Breast epithelium (tissue), 4 donors: ENCODE results near the gene CLTB. TPM values are rescaled to one million over a fixed set of nuclear protein-coding genes. Genes with fewer than 3 reads are reported as not detected.

Experiments used
- DNase-seq, 2 donors: peaks; one replicate each; pipeline ENCODE4 v3.0.0-alpha.2; 2019; ENCODE audit warnings: low spot score in 2 of 2
- H3K27ac ChIP-seq, 2 donors: fragments of 200-600 bp; sonication (generic) in 1 of 2; one replicate each; pipeline ENCODE4 v1.5.1; 2016 to 2019; ENCODE audit warnings: mild to moderate bottlenecking in 1 of 2
- H3K27me3 ChIP-seq, 2 donors: fragments of 200-600 bp; sonication (generic) in 1 of 2; one replicate each; pipeline versions ENCODE4 v1.5.1 to v1.6.0; 2017 to 2019; ENCODE audit warnings: control low read depth in 1 of 2, mild to moderate bottlenecking in 1 of 2
- H3K36me3 ChIP-seq: fragments of 200-600 bp; one replicate; pipeline ENCODE4 v1.5.1; 2019
- H3K4me1 ChIP-seq, 2 donors: fragments of 200-600 bp; sonication (generic); one replicate each; pipeline ENCODE4 v1.5.1; 2016 to 2019; ENCODE audit warnings: control low read depth in 1 of 2
- H3K4me3 ChIP-seq, 3 donors: fragments of 200-600 bp; sonication (generic); 1 replicate in 2 of 3; 2 replicates in 1 of 3; pipeline ENCODE4 v1.5.1; 2016 to 2019; ENCODE audit warnings: mild to moderate bottlenecking in 3 of 3, moderate library complexity in 2 of 3
- H3K9me3 ChIP-seq, 2 donors: fragments of 200-600 bp; sonication (generic) in 1 of 2; one replicate each; pipeline ENCODE4 v1.5.1; 2016 to 2019; ENCODE audit warnings: control low read depth in 1 of 2
- CTCF ChIP-seq, 3 donors: fragments of 450-650 bp; IDR thresholded peaks; one replicate each; pipeline ENCODE4 v1.5.1; 2016 to 2017; ENCODE audit warnings: antibody characterized with exemption in 3 of 3, mild to moderate bottlenecking in 3 of 3, moderate library complexity in 3 of 3
- POLR2A ChIP-seq: fragments of 450-650 bp; IDR thresholded peaks from one replicate; pipeline ENCODE4 v1.6.1; 2016; ENCODE audit warnings: antibody characterized with exemption, mild to moderate bottlenecking, moderate library complexity
- POLR2AphosphoS5 ChIP-seq, 3 donors: sonication (generic); formaldehyde crosslinking; IDR thresholded peaks; one replicate each; pipeline ENCODE4 v1.6.1; 2017; ENCODE audit warnings: antibody characterized with exemption in 3 of 3
- intact Hi-C: fragments of 100-400 bp; cut with DNase I; formaldehyde crosslinking; loops from one replicate; pipeline ENCODE4 v1.15.1; 2023; ENCODE audit warnings: low total_unique reads
- total RNA-seq, 3 donors: library from RNA; depleted of rRNA; stranded (reverse); fragments of >200 nt; gene quantifications; one replicate each; pipeline ENCODE4 v1.1.0, GENCODE V29; 2016

CLTB gene
- total RNA-seq, 3 donors from 2014 or later = 91.0 to 122 (median 121) TPM

- intact Hi-C loops = no loop called here
- DNase-seq = no peak
- no peak for TF ChIP-seq POLR2A
- TF ChIP-seq CTCF (IDR thresholded peaks at IDR 0.05) = no peak
- no peak for TF ChIP-seq POLR2AphosphoS5 (IDR thresholded peaks at IDR 0.05)
- Histone ChIP-seq H3K9me3 (no peaks in the 10 kb centered on the region), H3K4me3 (no peak overlapping the region), H3K36me3 (no peaks in the 10 kb centered on the region), H3K27me3 (no peaks in the 10 kb centered on the region), H3K27ac (no peak overlapping the region), H3K4me1 (peaks cover 2 to 3% of the 10 kb centered on the region in 2 donors)
These were observed 23.8 kb downstream of the CLTB start for GRCh38 chr5:176392526-176392925.

DNA sequence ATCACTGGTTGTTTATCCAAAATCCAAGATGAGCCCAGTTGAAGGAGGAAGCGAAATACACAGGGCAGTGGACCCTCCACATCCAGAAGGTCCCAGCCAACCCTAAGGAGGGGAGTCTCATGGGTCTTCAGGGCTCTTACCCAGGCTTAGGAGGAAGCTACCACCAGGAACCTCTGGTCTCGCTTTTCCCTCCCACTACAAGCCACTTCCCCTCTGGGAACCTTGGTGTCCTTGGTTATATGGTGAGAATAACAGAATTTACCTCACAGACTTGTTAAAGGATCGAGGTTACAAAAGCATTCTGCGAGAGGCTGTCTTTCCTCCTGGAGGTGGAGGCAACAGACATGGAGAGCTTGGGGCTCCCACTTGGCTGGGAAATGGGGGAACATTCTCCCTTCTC lies 24.3 kb downstream of the CLTB start:
- no peaks in the 10 kb centered on the region for H3K9me3 ChIP-seq
- H3K27ac ChIP-seq = no peak overlapping the region
- TF ChIP-seq CTCF (IDR thresholded peaks at IDR 0.05) (no peak), POLR2AphosphoS5 (IDR thresholded peaks at IDR 0.05) (no peak), POLR2A (no peak)
- H3K4me1 ChIP-seq = peaks cover 7% of the 10 kb centered on the region in 2 donors
- intact Hi-C loops = no loop called here
- no peaks in the 10 kb centered on the region for H3K27me3 ChIP-seq
- no peak overlapping the region for H3K4me3 ChIP-seq
- no peak for DNase-seq
- no peaks in the 10 kb centered on the region for H3K36me3 ChIP-seq

DNA sequence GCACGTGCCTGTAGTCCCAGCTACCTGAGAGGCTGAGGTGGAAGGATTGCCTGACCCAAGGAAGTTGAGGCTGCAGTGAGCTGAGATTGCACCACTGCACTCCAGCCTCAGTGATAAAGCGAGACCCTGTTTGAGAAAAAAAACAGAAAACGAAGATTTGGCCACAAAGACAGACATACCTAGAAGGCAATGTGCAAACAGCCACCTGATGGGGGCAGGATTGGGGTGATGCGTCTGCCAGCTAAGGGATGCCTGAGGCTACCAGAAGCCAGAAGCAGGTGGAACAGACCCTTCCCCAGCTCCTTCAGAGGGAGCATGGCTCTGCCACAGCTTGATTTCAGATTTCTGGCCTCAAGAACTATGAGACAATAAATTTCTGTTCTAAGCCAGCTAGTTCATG lies 24.9 kb downstream of the CLTB start:
- no peaks in the 10 kb centered on the region for H3K27me3 ChIP-seq
- intact Hi-C loops = no loop called here
- no peak for DNase-seq
- no peak overlapping the region for H3K4me3 ChIP-seq
- no peaks in the 10 kb centered on the region for H3K36me3 ChIP-seq
- H3K9me3 ChIP-seq = no peaks in the 10 kb centered on the region
- no peak overlapping the region for H3K27ac ChIP-seq
- no peak for TF ChIP-seq POLR2A
- TF ChIP-seq CTCF (IDR thresholded peaks at IDR 0.05) = no peak
- no peak for TF ChIP-seq POLR2AphosphoS5 (IDR thresholded peaks at IDR 0.05)
- peaks cover 7% of the 10 kb centered on the region in 2 donors for H3K4me1 ChIP-seq

GRCh38 chr5:176389135-176390123 lies 26.9 kb downstream of the CLTB start:
- no peak for DNase-seq
- H3K27me3 ChIP-seq = no peaks in the 10 kb centered on the region
- peaks cover 8% of the 10 kb centered on the region for H3K36me3 ChIP-seq
- intact Hi-C loops = no loop called here
- peak overlapping the region; percentile 92 to 98 for H3K27ac ChIP-seq
- TF ChIP-seq POLR2AphosphoS5 (IDR thresholded peaks at IDR 0.05) (peak in 2 of 3 donors; percentile 54 to 87), CTCF (IDR thresholded peaks at IDR 0.05) (no peak), POLR2A (peak; percentile 50)
- no peaks in the 10 kb centered on the region for H3K9me3 ChIP-seq
- peaks cover 7% of the 10 kb centered on the region in 2 donors for H3K4me1 ChIP-seq
- peak overlapping the region; percentile 77 to 82 (median 79) for H3K4me3 ChIP-seq

- H3K4me3 ChIP-seq = peak within 1 kb of the TSS; percentile 77 to 82 (median 79)
- DNase-seq = peak; percentile 99
- intact Hi-C loops = no loop called here
- no peaks in the 10 kb centered on the region for H3K9me3 ChIP-seq
- H3K27ac ChIP-seq = peak within 1 kb of the TSS; percentile 92 to 98
- H3K4me1 ChIP-seq = peaks cover 7% of the 10 kb centered on the region in 2 donors
- no peaks in the 10 kb centered on the region for H3K27me3 ChIP-seq
- H3K36me3 ChIP-seq = peaks cover 8% of the 10 kb centered on the region
- TF ChIP-seq CTCF (IDR thresholded peaks at IDR 0.05) (peak in 1 of 3 donors; percentile 58), POLR2AphosphoS5 (IDR thresholded peaks at IDR 0.05) (peak; percentile 76 to 93 (median 83)), POLR2A (no peak)
These were observed 27.8 kb downstream of the CLTB start, which contains the start of the genes HIGD2A and NOP16 for GRCh38 chr5:176388444-176389134. TSS of gene HIGD2A (plus strand) at chr5:176388751. CDS start at chr5:176388820, 69 bp downstream. TSS of gene NOP16 (minus strand) at chr5:176388598. CDS start at chr5:176388539, 59 bp downstream.
